Stimulated activated CD4-positive, alpha-beta T cell treated with anti-CD3 and anti-CD28 coated beads, Interleukin-15, amount 100 ng/mL, for 24 hours (primary cell): ENCODE data around the gene IQSEC1.

Experiments
- DNase-seq: peaks from one replicate; pipeline ENCODE4 v3.0.0-alpha.2; 2020

Gene IQSEC1

GRCh38 chr3:12964711-12965612, 108.3 kb downstream of the IQSEC1 start:
- DNase-seq = no peak

- DNase-seq = no peak
These were observed 109.1 kb downstream of the IQSEC1 start for GRCh38 chr3:12963922-12964701.

GRCh38 chr3:12963231-12963896, 109.9 kb downstream of the IQSEC1 start:
- DNase-seq = peak; percentile 55

- no peak for DNase-seq
These were observed 110.9 kb downstream of the IQSEC1 start for GRCh38 chr3:12962292-12962691.

GRCh38 chr3:12961697-12962036, 111.6 kb downstream of the IQSEC1 start:
- no peak for DNase-seq

- DNase-seq = no peak
These were observed 112.1 kb downstream of the IQSEC1 start for GRCh38 chr3:12961007-12961696.

GRCh38 chr3:12960497-12960896, 112.7 kb downstream of the IQSEC1 start:
- DNase-seq = no peak

GRCh38 chr3:12959838-12960378, 113.3 kb downstream of the IQSEC1 start:
- no peak for DNase-seq

- DNase-seq = no peak
These were observed 113.8 kb downstream of the IQSEC1 start for GRCh38 chr3:12959410-12959809.

GRCh38 chr3:12957824-12958792, 115.1 kb downstream of the IQSEC1 start:
- no peak for DNase-seq

GRCh38 chr3:12957339-12957738, 115.9 kb downstream of the IQSEC1 start:
- no peak for DNase-seq

- no peak for DNase-seq
These were observed 116.9 kb downstream of the IQSEC1 start for GRCh38 chr3:12956316-12956660.

- DNase-seq = no peak
These were observed 117.4 kb downstream of the IQSEC1 start for GRCh38 chr3:12955651-12956315.

GRCh38 chr3:12954891-12955650, 118.2 kb downstream of the IQSEC1 start:
- peak; percentile 51 for DNase-seq

- no peak for DNase-seq
These were observed 119.0 kb downstream of the IQSEC1 start for GRCh38 chr3:12954180-12954579.

- DNase-seq = no peak
These were observed 119.8 kb downstream of the IQSEC1 start for GRCh38 chr3:12953201-12953995.

GRCh38 chr3:12952343-12953200, 120.7 kb downstream of the IQSEC1 start:
- DNase-seq = no peak
